Nephron progenitor cell (in vitro differentiated cells): ENCODE data around the gene TLR9.
A peak's percentile ranks its signal among the peaks of the same experiment; 100 is the strongest.

Experiments
- DNase-seq: peaks from one replicate; pipeline ENCODE4 v3.0.0; 2021
- H3K27ac Mint-ChIP-seq: 2 replicates; pipeline ENCODE4 v1.8.0; 2021; ENCODE audit warnings: mild to moderate bottlenecking, moderate library complexity, mixed read lengths
- H3K27me3 Mint-ChIP-seq: 2 replicates; pipeline ENCODE4 v1.8.0; 2021; ENCODE audit warnings: mild to moderate bottlenecking, low read depth, mixed read lengths; ENCODE audit not compliant: poor library complexity
- H3K36me3 Mint-ChIP-seq: 2 replicates; pipeline ENCODE4 v1.8.0; 2021; ENCODE audit warnings: low read depth, mixed read lengths
- H3K4me1 Mint-ChIP-seq: 2 replicates; pipeline ENCODE4 v1.8.0; 2021; ENCODE audit warnings: mixed read lengths
- H3K4me3 Mint-ChIP-seq: 2 replicates; pipeline ENCODE4 v1.8.0; 2021; ENCODE audit warnings: mild to moderate bottlenecking, moderate library complexity, mixed read lengths
- H3K9me3 Mint-ChIP-seq: 2 replicates; pipeline ENCODE4 v1.8.0; 2021; ENCODE audit warnings: mild to moderate bottlenecking, moderate library complexity, mixed read lengths
- CTCF ChIP-seq: fragments of 200-600 bp; sonication (generic); IDR thresholded peaks from 2 replicates; pipeline ENCODE4 v1.5.0; 2021; ENCODE audit warnings: antibody characterized with exemption

TLR9 gene

GRCh38 chr3:52234516-52235447 is 9.3 kb upstream of the TLR9 start:
- Mint-ChIP-seq H3K4me3 (no peak overlapping the region), H3K4me1 (peaks cover 40% of the 10 kb centered on the region), H3K9me3 (no peaks in the 10 kb centered on the region), H3K27ac (no peak overlapping the region), H3K27me3 (no peaks in the 10 kb centered on the region), H3K36me3 (peaks cover 4% of the 10 kb centered on the region)
- DNase-seq, result no peak
- TF ChIP-seq CTCF, result no peak

- Mint-ChIP-seq H3K9me3 (no peaks in the 10 kb centered on the region), H3K27me3 (no peaks in the 10 kb centered on the region), H3K36me3 (peaks cover 4% of the 10 kb centered on the region), H3K4me1 (peaks cover 33% of the 10 kb centered on the region), H3K4me3 (no peak overlapping the region), H3K27ac (no peak overlapping the region)
- DNase-seq, result no peak
- TF ChIP-seq CTCF, result no peak
These were observed 8.5 kb upstream of the TLR9 start for GRCh38 chr3:52233968-52234367.

- H3K36me3 Mint-ChIP-seq, result peaks cover 4% of the 10 kb centered on the region
- no peak for TF ChIP-seq CTCF
- H3K27ac Mint-ChIP-seq, result no peak overlapping the region
- no peak for DNase-seq
- peaks cover 26% of the 10 kb centered on the region for H3K4me1 Mint-ChIP-seq
- no peak overlapping the region for H3K4me3 Mint-ChIP-seq
- no peaks in the 10 kb centered on the region for H3K9me3 Mint-ChIP-seq
- no peaks in the 10 kb centered on the region for H3K27me3 Mint-ChIP-seq
These were observed 7.7 kb upstream of the TLR9 start for GRCh38 chr3:52233108-52233591.

- H3K36me3 Mint-ChIP-seq, result peaks cover 4% of the 10 kb centered on the region
- peaks cover 20% of the 10 kb centered on the region for H3K4me1 Mint-ChIP-seq
- no peak overlapping the region for H3K4me3 Mint-ChIP-seq
- H3K9me3 Mint-ChIP-seq, result no peaks in the 10 kb centered on the region
- TF ChIP-seq CTCF, result peak; percentile 14
- no peak for DNase-seq
- H3K27me3 Mint-ChIP-seq, result no peaks in the 10 kb centered on the region
- no peak overlapping the region for H3K27ac Mint-ChIP-seq
These were observed 7.0 kb upstream of the TLR9 start for GRCh38 chr3:52232279-52233107.

- Mint-ChIP-seq H3K4me3 (no peak overlapping the region), H3K27me3 (no peaks in the 10 kb centered on the region), H3K9me3 (no peaks in the 10 kb centered on the region), H3K27ac (no peak overlapping the region), H3K4me1 (peaks cover 15% of the 10 kb centered on the region), H3K36me3 (peaks cover 4% of the 10 kb centered on the region)
- peak; percentile 76 for DNase-seq
- peak; percentile 69 for TF ChIP-seq CTCF
These were observed 6.2 kb upstream of the TLR9 start for GRCh38 chr3:52231502-52232278.
